K562 (cell line): ENCODE results near the gene ADCY6. TPM values are rescaled to one million over a fixed set of nuclear protein-coding genes. Genes with fewer than 3 reads are reported as not detected.

Source experiments
- ATF2 ChIP-seq: sonication (generic); formaldehyde crosslinking; IDR thresholded peaks from 2 replicates; pipeline ENCODE4 v1.8.1; 2022; ENCODE audit warnings: missing genetic modification reagents
- CEBPG ChIP-seq, 3 experiments: fragments of 200-800 bp in 1 of 3; sonication (Bioruptor generic) in 1 of 3; sonication (generic) in 1 of 3; formaldehyde crosslinking in 1 of 3; IDR thresholded peaks in 2 of 3; conservative IDR thresholded peaks in 1 of 3; 2 replicates each; pipeline versions ENCODE4 v1.6.1 to v1.8.0; 2016 to 2022; ENCODE audit warnings: missing compliant biosample characterization in 2 of 3, missing genetic modification characterization in 2 of 3, mild to moderate bottlenecking in 1 of 3, missing genetic modification reagents in 1 of 3
- CREB1 ChIP-seq, 2 experiments: sonication (generic) in 1 of 2; formaldehyde crosslinking in 1 of 2; IDR thresholded peaks; 2 replicates each; pipeline versions ENCODE4 v1.6.1 to v1.8.0; 2012 to 2022; ENCODE audit warnings: inconsistent platforms in 1 of 2, mild to moderate bottlenecking in 1 of 2, missing genetic modification reagents in 1 of 2, moderate library complexity in 1 of 2
- CREM ChIP-seq: IDR thresholded peaks from 2 replicates; pipeline ENCODE4 v1.6.1; 2014; ENCODE audit warnings: antibody characterized with exemption, low read depth
- FOXO4 ChIP-seq: fragments of 450-650 bp; formaldehyde crosslinking; IDR thresholded peaks from 2 replicates; pipeline ENCODE4 v1.4.0; 2020; ENCODE audit warnings: mild to moderate bottlenecking, moderate library complexity
- HDAC8 ChIP-seq: fragments of 450-650 bp; IDR thresholded peaks from 2 replicates; pipeline ENCODE4 v1.6.1; 2016; ENCODE audit warnings: mild to moderate bottlenecking, missing genetic modification characterization, moderate library complexity, missing compliant biosample characterization
- HMBOX1 ChIP-seq: sonication (generic); IDR thresholded peaks from 2 replicates; pipeline ENCODE4 v1.6.1; 2016
- KAT2B ChIP-seq: IDR thresholded peaks from one replicate; pipeline ENCODE4 v1.6.1; 2012; ENCODE audit warnings: low read depth, mild to moderate bottlenecking, control low read depth, inconsistent platforms, low read length, moderate library complexity
- LARP7 ChIP-seq: fragments of 450-650 bp; IDR thresholded peaks from 2 replicates; pipeline ENCODE4 v1.6.1; 2016
- MCM2 ChIP-seq: fragments of 450-650 bp; IDR thresholded peaks from 2 replicates; pipeline ENCODE4 v1.6.1; 2017; ENCODE audit warnings: low read depth, mild to moderate bottlenecking
- MXD1 ChIP-seq: fragments of 250-450 bp; sonication (Bioruptor Pico); IDR thresholded peaks from 2 replicates; pipeline ENCODE4 v1.8.0; 2021; ENCODE audit warnings: borderline replicate concordance, mild to moderate bottlenecking, moderate library complexity; ENCODE audit not compliant: poor library complexity, severe bottlenecking
- MXI1 ChIP-seq: IDR thresholded peaks from 2 replicates; pipeline ENCODE4 v1.6.1; 2011; ENCODE audit warnings: low read depth, mild to moderate bottlenecking, improper control_type of control experiment, low read length
- NCOA6 ChIP-seq: fragments of 450-650 bp; IDR thresholded peaks from 2 replicates; pipeline ENCODE4 v1.6.1; 2017; ENCODE audit warnings: mild to moderate bottlenecking
- NONO ChIP-seq, 2 experiments: fragments of 200-400 bp in 1 of 2; fragments of 450-650 bp in 1 of 2; formaldehyde crosslinking in 1 of 2; IDR thresholded peaks; 2 replicates each; pipeline ENCODE4 v1.6.1; 2017; ENCODE audit warnings: low read depth in 2 of 2, mild to moderate bottlenecking in 2 of 2, moderate library complexity in 2 of 2, low read length in 1 of 2
- POLR3G ChIP-seq: IDR thresholded peaks from 2 replicates; pipeline ENCODE4 v1.6.1; 2011; ENCODE audit not compliant: insufficient read length, insufficient replicate concordance; ENCODE audit errors: extremely low read depth
- SMARCB1 ChIP-seq: IDR thresholded peaks from 2 replicates; pipeline ENCODE4 v1.6.1; 2011; ENCODE audit warnings: improper control_type of control experiment, low read depth; ENCODE audit not compliant: insufficient read length
- SP1 ChIP-seq: sonication (generic); formaldehyde crosslinking; IDR thresholded peaks from 2 replicates; pipeline ENCODE4 v1.8.1; 2022; ENCODE audit warnings: mild to moderate bottlenecking, missing genetic modification reagents
- ZNF143 ChIP-seq: sonication (generic); formaldehyde crosslinking; IDR thresholded peaks from 2 replicates; pipeline ENCODE4 v1.9.0; 2022; ENCODE audit warnings: mild to moderate bottlenecking, missing genetic modification reagents
- ZNF212 ChIP-seq: fragments of 450-650 bp; formaldehyde crosslinking; IDR thresholded peaks from 2 replicates; pipeline ENCODE4 v1.4.0; 2020; ENCODE audit warnings: mild to moderate bottlenecking
- ZNF551 ChIP-seq: fragments of 250-450 bp; sonication (Bioruptor Pico); IDR thresholded peaks from 2 replicates; pipeline ENCODE4 v1.5.0; 2021; ENCODE audit warnings: mild to moderate bottlenecking, moderate library complexity
- ZNF655 ChIP-seq: fragments of 250-450 bp; sonication (Bioruptor Pico); IDR thresholded peaks from 2 replicates; pipeline ENCODE4 v1.5.0; 2021
- ZNF717 ChIP-seq: fragments of 250-450 bp; sonication (Bioruptor Pico); IDR thresholded peaks from 2 replicates; pipeline ENCODE4 v1.5.0; 2021
- polyA plus RNA-seq, 8 experiments: library from polyadenylated mRNA; depleted of rRNA in 4 of 8; stranded (reverse) in 5 of 8; unstranded in 3 of 8; fragments of >200 nt; fragmentation: Nextera tagmentation in 2 of 8; fragmentation: Illumina TruSeq in 1 of 8; extraction: Ambion mirVana in 2 of 8; extraction: Trizol in 1 of 8; gene quantifications; 2 replicates each; pipeline versions ENCODE4 v1.2.1 to v1.2.3, GENCODE V29; 2011 to 2014; ENCODE audit warnings: inconsistent platforms in 1 of 8, missing spikeins in 1 of 8
- total RNA-seq, 7 experiments: library from RNA; depleted of rRNA in 6 of 7; stranded (reverse); fragments of >200 nt in 6 of 7; fragmentation: Illumina TruSeq in 2 of 7; extraction: Trizol in 2 of 7; gene quantifications; 2 replicates each; pipeline versions ENCODE4 v1.2.1 to v1.2.3, GENCODE V29; 2011 to 2021; ENCODE audit warnings: low replicate concordance in 1 of 7

ADCY6 gene
- total and polyA plus RNA-seq, 9 of the 15 experiments (the other 6 are each of a cell fraction or from before 2014, with no cell fraction given) = 0.01 to 1.0 (median 0.53) TPM

GRCh38 chr12:48716493-48717251 is 72.2 kb downstream of the ADCY6 start, which contains the start of gene CCNT1 (continued):
- TF ChIP-seq ZNF655 (no peak), LARP7 (no peak), MCM2 (no peak), ATF2 (CRISPR knock-in tag) (no peak), POLR3G (no peak), HMBOX1 (no peak), CEBPG (CRISPR knock-in tag; IDR thresholded peaks at IDR 0.05) (peak; percentile 57; the same call in 1 of the 2 replicates), CEBPG (tag; conservative IDR thresholded peaks at IDR 0.05 in 1 of 2, IDR thresholded peaks at IDR 0.05 in 1 of 2) (peak in 1 of 2 experiments; percentile 80; a peak in 1 of 4 replicates), ZNF143 (0 out of 2 replicates have a peak, but pooled peaks have one; percentile 38), ZNF551 (CRISPR knock-in tag) (no peak), MXD1 (no peak), NCOA6 (no peak), KAT2B (no peak), SMARCB1 (no peak), CREM (peak; percentile 98), HDAC8 (no peak), NONO (IDR thresholded peaks at IDR 0.05; ENCODE audit: low read depth in 2 of 2, low read length in 1 of 2) (peak in 1 of 2 experiments; percentile 6; a peak in 1 of 4 replicates), CREB1 (IDR thresholded peaks at IDR 0.05) (peak; percentile 94), CREB1 (CRISPR knock-in tag; IDR thresholded peaks at IDR 0.05) (peak; percentile 97), ZNF717 (no peak), FOXO4 (CRISPR knock-in tag) (no peak), SP1 (peak; percentile 82), MXI1 (no peak), ZNF212 (CRISPR knock-in tag) (no peak)
